Peyer's patch (tissue), 4 donors: ENCODE data around the gene SPDYE17.
"Not testable (repeated sequence)": the region's sequence is repeated elsewhere in the genome, so short reads cannot be mapped to it uniquely, and the experiment has no call there.

Experiments used
- CTCF ChIP-seq, 6 experiments: fragments of 450-650 bp in 4 of 6; fragments of 200-600 bp in 2 of 6; sonication (generic) in 1 of 6; IDR thresholded peaks; one replicate each; pipeline ENCODE4 v1.5.1; 2017 to 2019; ENCODE audit warnings: antibody characterized with exemption in 6 of 6, mild to moderate bottlenecking in 3 of 6, moderate library complexity in 1 of 6
- POLR2A ChIP-seq, 2 donors: fragments of 450-650 bp; IDR thresholded peaks; one replicate each; pipeline ENCODE4 v1.5.1; 2017; ENCODE audit warnings: antibody characterized with exemption in 2 of 2, mild to moderate bottlenecking in 2 of 2, moderate library complexity in 2 of 2

- not testable (repeated sequence) for TF ChIP-seq CTCF, POLR2A (IDR thresholded peaks at IDR 0.05)
These were observed 37.9 kb downstream of the SPDYE17 start for GRCh38 chr7:76994286-76994685.
